ENCODE measurements around the gene HNRNPH2. TPM values are rescaled to one million over a fixed set of nuclear protein-coding genes. Genes with fewer than 3 reads are reported as not detected.

The HNRNPH2 gene
- polyA plus RNA-seq, 1 experiment = 17.9 TPM

DNA sequence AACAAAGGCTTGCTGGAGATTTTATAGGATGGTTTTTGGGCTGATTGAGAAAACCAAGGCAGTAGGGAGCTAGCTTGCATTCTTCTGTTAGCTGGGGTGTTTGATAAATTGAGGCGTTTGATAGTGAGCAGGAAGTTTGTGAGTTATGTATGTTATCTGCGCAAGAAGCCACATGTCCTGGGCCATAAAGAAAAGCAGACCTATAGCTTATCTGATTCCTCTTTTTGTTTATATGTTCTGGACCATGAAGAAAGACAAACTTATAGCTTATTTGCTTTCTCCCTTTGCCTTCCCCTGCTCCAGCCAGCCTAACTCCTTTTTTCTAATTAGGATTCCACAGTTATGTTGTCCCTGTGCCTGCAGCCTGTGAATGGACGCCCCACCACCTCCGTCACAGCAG is 9.2 kb downstream of the HNRNPH2 start:
- CTCF ChIA-PET = interaction anchor here (1.4 kb wide), 2 partner anchors 46 to 386 kb away, joined by 3 read pairs; no protein-coding TSS in a partner anchor

DNA sequence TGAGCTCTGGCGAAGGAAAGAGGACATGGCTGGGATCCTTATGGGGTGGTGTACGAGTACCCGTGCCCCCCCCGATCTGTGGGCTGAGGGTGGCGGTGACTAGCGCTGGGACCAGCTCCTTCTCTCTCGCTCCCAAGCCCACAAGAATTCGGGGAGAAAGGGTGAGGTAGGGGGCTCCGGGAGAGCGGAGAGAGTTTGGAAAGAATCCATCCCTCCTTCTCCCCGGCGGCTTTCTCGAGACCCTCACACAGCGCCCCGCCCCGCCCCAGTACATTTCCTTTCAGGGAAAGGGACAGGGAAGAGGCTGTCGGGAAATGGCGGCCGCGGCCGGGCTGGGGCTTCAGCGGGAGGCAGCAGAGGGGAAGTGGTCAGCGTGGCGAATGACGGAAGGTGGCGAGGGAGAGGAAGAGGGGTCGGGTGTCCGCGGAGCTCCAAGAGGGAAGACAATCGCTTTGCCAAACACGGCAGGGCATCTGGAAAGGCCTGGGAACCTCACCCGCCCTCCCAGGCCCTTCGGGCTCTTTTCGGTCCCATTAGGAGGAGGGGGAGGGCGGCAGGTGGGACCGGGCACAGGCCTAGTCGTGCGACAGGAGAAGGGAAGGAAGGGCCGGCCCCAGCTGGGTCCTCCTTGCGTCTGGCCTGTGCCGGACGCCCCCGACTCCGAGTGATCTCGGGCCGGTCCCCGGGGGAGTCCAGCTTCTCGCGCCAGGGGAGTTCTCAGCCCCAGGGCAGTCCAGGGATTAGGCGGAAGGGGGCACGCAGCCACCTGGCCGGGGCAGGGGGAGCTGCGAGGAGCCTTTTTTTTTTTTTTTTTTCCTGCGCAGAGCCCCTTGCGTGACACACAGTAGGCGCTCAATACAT is 10.2 kb downstream of the HNRNPH2 start:
- CTCF ChIA-PET = interaction anchor here (0.7 kb wide), 1 partner anchor 12 kb away, joined by 3 read pairs; no protein-coding TSS in a partner anchor
- TF ChIP-seq, protein P1, sequence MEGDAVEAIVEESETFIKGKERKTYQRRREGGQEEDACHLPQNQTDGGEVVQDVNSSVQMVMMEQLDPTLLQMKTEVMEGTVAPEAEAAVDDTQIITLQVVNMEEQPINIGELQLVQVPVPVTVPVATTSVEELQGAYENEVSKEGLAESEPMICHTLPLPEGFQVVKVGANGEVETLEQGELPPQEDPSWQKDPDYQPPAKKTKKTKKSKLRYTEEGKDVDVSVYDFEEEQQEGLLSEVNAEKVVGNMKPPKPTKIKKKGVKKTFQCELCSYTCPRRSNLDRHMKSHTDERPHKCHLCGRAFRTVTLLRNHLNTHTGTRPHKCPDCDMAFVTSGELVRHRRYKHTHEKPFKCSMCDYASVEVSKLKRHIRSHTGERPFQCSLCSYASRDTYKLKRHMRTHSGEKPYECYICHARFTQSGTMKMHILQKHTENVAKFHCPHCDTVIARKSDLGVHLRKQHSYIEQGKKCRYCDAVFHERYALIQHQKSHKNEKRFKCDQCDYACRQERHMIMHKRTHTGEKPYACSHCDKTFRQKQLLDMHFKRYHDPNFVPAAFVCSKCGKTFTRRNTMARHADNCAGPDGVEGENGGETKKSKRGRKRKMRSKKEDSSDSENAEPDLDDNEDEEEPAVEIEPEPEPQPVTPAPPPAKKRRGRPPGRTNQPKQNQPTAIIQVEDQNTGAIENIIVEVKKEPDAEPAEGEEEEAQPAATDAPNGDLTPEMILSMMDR (IDR thresholded peaks at IDR 0.05; ENCODE audit: insufficient read depth, low read depth, low read length) = no peak
- POLR2A ChIA-PET = no interaction called here
- DNase-seq (ENCODE audit: low read depth) = no peak
- Histone ChIP-seq H3K4me3 (ENCODE audit: low read depth, low read length) (peak overlapping the region; percentile 46), H3K36me3 (ENCODE audit: control insufficient read depth, insufficient read depth, low read length) (no peaks in the 10 kb centered on the region), H3K27me3 (ENCODE audit: control insufficient read depth, insufficient read depth, low read length) (no peaks in the 10 kb centered on the region)

More for the DNA sequence above, 9.2 kb downstream of the HNRNPH2 start:
- POLR2A ChIA-PET = no interaction called here
- no peaks in the 10 kb centered on the region; the same call in 1 of the 2 replicates for H3K36me3 ChIP-seq (ENCODE audit: control insufficient read depth, insufficient read depth, low read length)
- no peak for DNase-seq (ENCODE audit: low read depth)
- H3K27me3 ChIP-seq (ENCODE audit: control insufficient read depth, insufficient read depth, low read length) = no peaks in the 10 kb centered on the region
- TF ChIP-seq, protein P1 (IDR thresholded peaks at IDR 0.05; ENCODE audit: insufficient read depth, low read depth, low read length) = no peak
- H3K4me3 ChIP-seq (ENCODE audit: low read depth, low read length) = no peak overlapping the region

DNA sequence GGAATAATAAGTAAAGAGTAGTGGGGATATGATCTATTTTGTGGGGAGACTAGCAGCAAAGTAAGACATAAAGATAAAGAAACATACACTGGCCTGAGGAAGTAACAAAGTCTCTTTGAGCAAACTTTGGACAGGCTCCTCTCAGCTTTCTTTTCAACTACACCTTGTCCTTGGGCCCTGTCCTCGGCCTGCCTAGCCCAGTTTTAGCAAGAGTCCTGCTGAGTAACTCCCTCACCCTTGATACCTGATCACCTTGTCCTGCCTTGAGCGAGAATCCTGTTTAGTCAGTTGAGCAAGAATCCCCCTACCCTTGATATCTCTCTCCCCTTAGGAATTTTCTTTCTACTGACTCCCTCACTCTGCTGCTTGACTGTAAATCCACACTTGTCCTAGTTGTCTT is 11.5 kb downstream of the HNRNPH2 start:
- no peak for DNase-seq (ENCODE audit: low read depth)
- Histone ChIP-seq H3K4me3 (ENCODE audit: low read depth, low read length) (no peak overlapping the region), H3K27me3 (ENCODE audit: control insufficient read depth, insufficient read depth, low read length) (no peaks in the 10 kb centered on the region), H3K36me3 (ENCODE audit: control insufficient read depth, insufficient read depth, low read length) (no peaks in the 10 kb centered on the region)
- ChIA-PET CTCF (no interaction called here), POLR2A (no interaction called here)
- TF ChIP-seq, protein P1 (IDR thresholded peaks at IDR 0.05; ENCODE audit: insufficient read depth, low read depth, low read length) = no peak

DNA sequence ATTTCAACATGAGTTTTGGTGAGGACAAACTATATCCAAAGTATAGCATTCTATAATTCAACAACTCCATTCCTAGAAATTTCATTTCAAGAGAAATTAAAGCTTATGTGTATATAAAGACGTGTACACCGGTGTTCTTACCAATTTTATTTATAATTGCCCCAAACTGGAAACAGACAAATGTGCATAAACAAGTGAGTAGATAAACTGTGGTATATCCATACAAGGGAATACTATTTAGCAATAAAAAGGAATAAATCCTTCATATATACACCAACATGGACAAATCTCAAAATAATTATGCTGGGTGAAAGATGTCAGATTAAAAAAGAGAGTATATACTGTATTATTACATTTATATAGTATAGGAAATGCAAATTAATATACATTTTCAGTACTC is 19.9 kb downstream of the HNRNPH2 start:
- TF ChIP-seq, protein P1 (IDR thresholded peaks at IDR 0.05; ENCODE audit: insufficient read depth, low read depth, low read length) = no peak
- DNase-seq (ENCODE audit: low read depth) = no peak
- Histone ChIP-seq H3K4me3 (ENCODE audit: low read depth, low read length) (no peak overlapping the region), H3K27me3 (ENCODE audit: control insufficient read depth, insufficient read depth, low read length) (no peaks in the 10 kb centered on the region), H3K36me3 (ENCODE audit: control insufficient read depth, insufficient read depth, low read length) (no peaks in the 10 kb centered on the region)
- CTCF ChIA-PET = no interaction called here
- POLR2A ChIA-PET = no interaction called here

DNA sequence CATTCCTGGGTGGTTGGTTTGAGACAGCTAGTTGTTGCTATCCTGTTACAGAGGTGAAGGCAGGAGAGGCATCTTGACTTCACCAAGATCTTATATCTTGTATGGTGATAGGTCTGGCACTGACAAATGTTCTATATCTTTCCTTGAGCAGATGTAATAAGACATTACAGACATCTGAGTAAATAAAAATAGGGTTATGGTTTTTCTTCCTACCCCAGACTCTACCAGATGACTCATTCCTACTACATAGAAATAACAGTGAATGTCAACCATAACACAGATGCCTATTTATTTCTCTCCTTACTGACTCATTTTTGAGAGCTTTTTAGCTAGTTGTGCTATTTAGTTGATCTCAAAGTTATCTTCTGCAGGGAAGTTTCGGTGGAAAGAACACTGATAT is 21.9 kb downstream of the HNRNPH2 start:
- ChIA-PET POLR2A (no interaction called here), CTCF (interaction anchor here (0.9 kb wide), 1 partner anchor 11 kb away, joined by 3 read pairs; no protein-coding TSS in a partner anchor)
- H3K36me3 ChIP-seq (ENCODE audit: control insufficient read depth, insufficient read depth, low read length) = no peaks in the 10 kb centered on the region
- no peaks in the 10 kb centered on the region for H3K27me3 ChIP-seq (ENCODE audit: control insufficient read depth, insufficient read depth, low read length)
- DNase-seq (ENCODE audit: low read depth) = no peak
- no peak overlapping the region for H3K4me3 ChIP-seq (ENCODE audit: low read depth, low read length)
- TF ChIP-seq, protein P1 (IDR thresholded peaks at IDR 0.05; ENCODE audit: insufficient read depth, low read depth, low read length) = no peak
